Peyer's patch (tissue), 4 donors: ENCODE measurements around the gene MMP17.

Experiments used
- POLR2A ChIP-seq, 2 donors: fragments of 450-650 bp; IDR thresholded peaks; one replicate each; pipeline ENCODE4 v1.5.1; 2017; ENCODE audit warnings: antibody characterized with exemption in 2 of 2, mild to moderate bottlenecking in 2 of 2, moderate library complexity in 2 of 2
- TF ChIP-seq, protein P1 (sequence below), 6 experiments: fragments of 450-650 bp in 4 of 6; fragments of 200-600 bp in 2 of 6; sonication (generic) in 1 of 6; IDR thresholded peaks; one replicate each; pipeline ENCODE4 v1.5.1; 2017 to 2019; ENCODE audit warnings: antibody characterized with exemption in 6 of 6, mild to moderate bottlenecking in 3 of 6, moderate library complexity in 1 of 6

- TF ChIP-seq, protein P1, sequence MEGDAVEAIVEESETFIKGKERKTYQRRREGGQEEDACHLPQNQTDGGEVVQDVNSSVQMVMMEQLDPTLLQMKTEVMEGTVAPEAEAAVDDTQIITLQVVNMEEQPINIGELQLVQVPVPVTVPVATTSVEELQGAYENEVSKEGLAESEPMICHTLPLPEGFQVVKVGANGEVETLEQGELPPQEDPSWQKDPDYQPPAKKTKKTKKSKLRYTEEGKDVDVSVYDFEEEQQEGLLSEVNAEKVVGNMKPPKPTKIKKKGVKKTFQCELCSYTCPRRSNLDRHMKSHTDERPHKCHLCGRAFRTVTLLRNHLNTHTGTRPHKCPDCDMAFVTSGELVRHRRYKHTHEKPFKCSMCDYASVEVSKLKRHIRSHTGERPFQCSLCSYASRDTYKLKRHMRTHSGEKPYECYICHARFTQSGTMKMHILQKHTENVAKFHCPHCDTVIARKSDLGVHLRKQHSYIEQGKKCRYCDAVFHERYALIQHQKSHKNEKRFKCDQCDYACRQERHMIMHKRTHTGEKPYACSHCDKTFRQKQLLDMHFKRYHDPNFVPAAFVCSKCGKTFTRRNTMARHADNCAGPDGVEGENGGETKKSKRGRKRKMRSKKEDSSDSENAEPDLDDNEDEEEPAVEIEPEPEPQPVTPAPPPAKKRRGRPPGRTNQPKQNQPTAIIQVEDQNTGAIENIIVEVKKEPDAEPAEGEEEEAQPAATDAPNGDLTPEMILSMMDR (IDR thresholded peaks at IDR 0.05): no peak
- TF ChIP-seq POLR2A (IDR thresholded peaks at IDR 0.05): no peak
Observed at GRCh38 chr12:131872154-131873051, 44.2 kb downstream of the MMP17 start.
